ENCODE data around the gene TMCC2. TPM values are rescaled to one million over a fixed set of nuclear protein-coding genes. Genes with fewer than 3 reads are reported as not detected.

The TMCC2 gene
- total RNA-seq, 2 donors from 2014 or later, result 1.5 to 10.6 TPM

- intact Hi-C loops (cut with DNase I), result loop anchor here (2.0 kb wide), 1 partner anchor 29 kb away; no protein-coding TSS in a partner anchor
- H3K4me1 ChIP-seq (replicated peaks), result no peaks in the 10 kb centered on the region
- no peaks in the 10 kb centered on the region for H3K36me3 ChIP-seq
- no peaks in the 10 kb centered on the region for H3K9me3 ChIP-seq
- H3K27me3 ChIP-seq (replicated peaks; ENCODE audit: insufficient read depth), result no peaks in the 10 kb centered on the region
- WGBS, result under 1% methylated on average over 27 of the region's 27 CpGs
- peak overlapping the region; percentile 40 to 44 for H3K4me3 ChIP-seq
- TF ChIP-seq CTCF (IDR thresholded peaks at IDR 0.05) (no peak), POLR2A (IDR thresholded peaks at IDR 0.05) (no peak), POLR2AphosphoS5 (IDR thresholded peaks at IDR 0.05) (no peak)
- no peak for DNase-seq (ENCODE audit: low spot score)
- H3K27ac ChIP-seq, result no peak overlapping the region
Observed at GRCh38 chr1:205228093-205228521, 361 bp downstream of the TMCC2 start.

GRCh38 chr1:205229399-205229871 is 1.7 kb downstream of the TMCC2 start:
- H3K4me3 ChIP-seq, result peak overlapping the region; percentile 40 to 44
- under 1% methylated on average over 15 of the region's 15 CpGs for WGBS
- H3K4me1 ChIP-seq (replicated peaks), result no peaks in the 10 kb centered on the region
- H3K36me3 ChIP-seq, result no peaks in the 10 kb centered on the region
- intact Hi-C loops (cut with DNase I), result loop anchor here (2.0 kb wide), 1 partner anchor 27 kb away; no protein-coding TSS in a partner anchor
- DNase-seq (ENCODE audit: low spot score), result peak; percentile 51
- H3K27ac ChIP-seq, result no peak overlapping the region
- no peak for TF ChIP-seq POLR2AphosphoS5 (IDR thresholded peaks at IDR 0.05)
- TF ChIP-seq POLR2A (IDR thresholded peaks at IDR 0.05), result no peak
- TF ChIP-seq CTCF (IDR thresholded peaks at IDR 0.05), result no peak
- H3K9me3 ChIP-seq, result no peaks in the 10 kb centered on the region
- no peaks in the 10 kb centered on the region for H3K27me3 ChIP-seq (replicated peaks; ENCODE audit: insufficient read depth)

GRCh38 chr1:205229916-205230700 is 2.4 kb downstream of the TMCC2 start:
- Histone ChIP-seq H3K36me3 (no peaks in the 10 kb centered on the region), H3K4me1 (replicated peaks) (no peaks in the 10 kb centered on the region), H3K4me3 (no peak overlapping the region), H3K9me3 (no peaks in the 10 kb centered on the region), H3K27me3 (replicated peaks; ENCODE audit: insufficient read depth) (no peaks in the 10 kb centered on the region), H3K27ac (no peak overlapping the region)
- TF ChIP-seq CTCF (IDR thresholded peaks at IDR 0.05), result no peak
- TF ChIP-seq POLR2A (IDR thresholded peaks at IDR 0.05), result no peak
- TF ChIP-seq POLR2AphosphoS5 (IDR thresholded peaks at IDR 0.05), result no peak
- WGBS, result 34% methylated on average over 10 of the region's 10 CpGs
- no peak for DNase-seq (ENCODE audit: low spot score)
- intact Hi-C loops (cut with DNase I), result loop anchor here (2.0 kb wide), 1 partner anchor 27 kb away; no protein-coding TSS in a partner anchor

- H3K27me3 ChIP-seq (replicated peaks; ENCODE audit: insufficient read depth), result no peaks in the 10 kb centered on the region
- no peak for DNase-seq (ENCODE audit: low spot score)
- no peak for TF ChIP-seq POLR2A (IDR thresholded peaks at IDR 0.05)
- TF ChIP-seq POLR2AphosphoS5 (IDR thresholded peaks at IDR 0.05), result no peak
- TF ChIP-seq CTCF (IDR thresholded peaks at IDR 0.05), result no peak
- H3K36me3 ChIP-seq, result no peaks in the 10 kb centered on the region
- no peaks in the 10 kb centered on the region for H3K9me3 ChIP-seq
- WGBS, result 91% methylated on average over 5 of the region's 5 CpGs
- H3K4me1 ChIP-seq (replicated peaks), result no peaks in the 10 kb centered on the region
- H3K4me3 ChIP-seq, result no peak overlapping the region
- intact Hi-C loops (cut with DNase I), result no loop called here
- no peak overlapping the region for H3K27ac ChIP-seq
Observed at GRCh38 chr1:205230982-205231381, 3.2 kb downstream of the TMCC2 start.

Data from prostate gland (tissue), 2 donors.